IPS-18c (cell line): ENCODE data around the gene SLC41A3.

ENCODE experiments used
- H3K4me3 ChIP-seq: 2 replicates; pipeline ENCODE4 v1.7.0; 2013; ENCODE audit warnings: low read depth, mild to moderate bottlenecking, low read length, moderate library complexity; ENCODE audit not compliant: insufficient read depth
- H3K9me3 ChIP-seq: one replicate; pipeline ENCODE4 v1.6.1; 2013; ENCODE audit warnings: mild to moderate bottlenecking, low read length, moderate library complexity; ENCODE audit not compliant: control insufficient read depth, insufficient read depth

The SLC41A3 gene

GRCh38 chr3:126083913-126084767, at the start of gene SLC41A3:
Gene SLC41A3 (minus strand): TSS chr3:126084124. CDS start chr3:126068219, 15,905 bp downstream.
- Histone ChIP-seq H3K9me3 (no peaks in the 10 kb centered on the region), H3K4me3 (peak within 1 kb of the TSS; percentile 71)

- no peaks in the 10 kb centered on the region for H3K9me3 ChIP-seq
These were observed 49.7 kb upstream of the SLC41A3 start for GRCh38 chr3:126133606-126134005.

GRCh38 chr3:126132751-126133511, 49.0 kb upstream of the SLC41A3 start:
- no peaks in the 10 kb centered on the region for H3K9me3 ChIP-seq

More at GRCh38 chr3:126133606-126134005, 49.7 kb upstream of the SLC41A3 start:
- H3K4me3 ChIP-seq, result no peak overlapping the region

GRCh38 chr3:126131881-126132750, 48.2 kb upstream of the SLC41A3 start:
- Histone ChIP-seq H3K4me3 (no peak overlapping the region), H3K9me3 (no peaks in the 10 kb centered on the region)

More at GRCh38 chr3:126132751-126133511, 49.0 kb upstream of the SLC41A3 start:
- H3K4me3 ChIP-seq, result no peak overlapping the region; the same call in 1 of the 2 replicates

GRCh38 chr3:126130981-126131745, 47.2 kb upstream of the SLC41A3 start:
- Histone ChIP-seq H3K9me3 (no peaks in the 10 kb centered on the region), H3K4me3 (no peak overlapping the region)

- no peaks in the 10 kb centered on the region for H3K9me3 ChIP-seq
These were observed 46.3 kb upstream of the SLC41A3 start for GRCh38 chr3:126130081-126130855.

GRCh38 chr3:126129398-126129891, 45.5 kb upstream of the SLC41A3 start:
- no peaks in the 10 kb centered on the region for H3K9me3 ChIP-seq
- no peak overlapping the region for H3K4me3 ChIP-seq

More at GRCh38 chr3:126130081-126130855, 46.3 kb upstream of the SLC41A3 start:
- H3K4me3 ChIP-seq, result no peak overlapping the region

- Histone ChIP-seq H3K4me3 (no peak overlapping the region), H3K9me3 (no peaks in the 10 kb centered on the region)
These were observed 44.8 kb upstream of the SLC41A3 start for GRCh38 chr3:126128504-126129397.

- Histone ChIP-seq H3K4me3 (no peak overlapping the region), H3K9me3 (no peaks in the 10 kb centered on the region)
These were observed 44.0 kb upstream of the SLC41A3 start for GRCh38 chr3:126127904-126128303.

GRCh38 chr3:126127452-126127851, 43.5 kb upstream of the SLC41A3 start:
- Histone ChIP-seq H3K4me3 (no peak overlapping the region), H3K9me3 (no peaks in the 10 kb centered on the region)

GRCh38 chr3:126126811-126127431, 43.0 kb upstream of the SLC41A3 start:
- no peak overlapping the region for H3K4me3 ChIP-seq
- H3K9me3 ChIP-seq, result no peaks in the 10 kb centered on the region

GRCh38 chr3:126126286-126126685, 42.4 kb upstream of the SLC41A3 start:
- H3K4me3 ChIP-seq, result no peak overlapping the region
- H3K9me3 ChIP-seq, result no peaks in the 10 kb centered on the region

- no peaks in the 10 kb centered on the region for H3K9me3 ChIP-seq
- H3K4me3 ChIP-seq, result no peak overlapping the region
These were observed 41.9 kb upstream of the SLC41A3 start for GRCh38 chr3:126125781-126126251.

GRCh38 chr3:126125341-126125740, 41.4 kb upstream of the SLC41A3 start:
- H3K9me3 ChIP-seq, result no peaks in the 10 kb centered on the region
- H3K4me3 ChIP-seq, result no peak overlapping the region
